Measurements from ENCODE around the gene C20orf202.

The C20orf202 gene

GRCh38 chr20:1241456-1241855 lies 38.2 kb downstream of the C20orf202 start:
- Histone ChIP-seq H3K4me2 (ENCODE audit: insufficient read depth, low read length) (no peak overlapping the region), H3K9ac (ENCODE audit: low read depth, low read length) (no peak overlapping the region), H3K27me3 (ENCODE audit: insufficient read depth, low read length, poor library complexity) (peaks cover 25% of the 10 kb centered on the region), H3K4me3 (ENCODE audit: low read depth in 1 of 2, low read length in 2 of 2) (no peak overlapping the region), H3K27ac (ENCODE audit: low read length) (no peak overlapping the region), H3K9me3 (ENCODE audit: insufficient read depth, low read length, severe bottlenecking) (no peaks in the 10 kb centered on the region), H3K79me2 (ENCODE audit: insufficient read depth, low read length) (no peaks in the 10 kb centered on the region), H3K36me3 (ENCODE audit: insufficient read depth, low read length) (no peaks in the 10 kb centered on the region), H2AFZ (ENCODE audit: low read depth, low read length) (no peak overlapping the region), H3K4me1 (ENCODE audit: insufficient read depth, low read length) (no peaks in the 10 kb centered on the region), H4K20me1 (ENCODE audit: insufficient read depth, low read length) (no peaks in the 10 kb centered on the region)
- no peak for ATAC-seq (ENCODE audit: insufficient read depth, low read depth)
- TF ChIP-seq CTCF (IDR thresholded peaks at IDR 0.05; ENCODE audit: borderline replicate concordance, extremely low read depth, low read length, poor library complexity, severe bottlenecking) = no peak
- TF ChIP-seq EZH2 (IDR thresholded peaks at IDR 0.05; ENCODE audit: borderline replicate concordance, low read depth, low read length, severe bottlenecking) = no peak
- DNase-seq = no peak

DNA sequence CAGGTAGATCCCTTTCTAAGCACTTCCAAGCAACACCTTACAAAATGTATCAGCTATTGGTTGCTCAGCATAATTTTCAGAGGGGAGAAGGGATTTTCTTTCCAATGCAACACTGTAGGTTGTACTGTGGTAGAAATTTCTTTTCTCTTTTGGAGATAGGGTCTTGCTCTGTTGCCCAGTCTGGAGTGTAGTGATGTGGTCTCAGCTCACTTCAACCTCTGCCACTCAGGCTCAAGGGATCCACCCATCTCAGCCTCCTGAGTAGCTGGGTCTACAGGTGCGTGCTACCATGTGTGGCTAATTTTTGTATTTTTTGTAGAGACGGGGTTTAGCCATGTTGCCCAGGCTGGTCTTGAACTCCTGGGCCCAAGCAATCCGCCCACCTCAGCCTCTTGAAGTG lies 38.8 kb downstream of the C20orf202 start:
- Histone ChIP-seq H3K36me3 (ENCODE audit: insufficient read depth, low read length) (no peaks in the 10 kb centered on the region), H3K9ac (ENCODE audit: low read depth, low read length) (no peak overlapping the region), H3K4me2 (ENCODE audit: insufficient read depth, low read length) (no peak overlapping the region), H3K4me1 (ENCODE audit: insufficient read depth, low read length) (no peaks in the 10 kb centered on the region), H3K4me3 (ENCODE audit: low read depth in 1 of 2, low read length in 2 of 2) (no peak overlapping the region), H2AFZ (ENCODE audit: low read depth, low read length) (no peak overlapping the region), H3K79me2 (ENCODE audit: insufficient read depth, low read length) (no peaks in the 10 kb centered on the region), H3K9me3 (ENCODE audit: insufficient read depth, low read length, severe bottlenecking) (no peaks in the 10 kb centered on the region), H3K27ac (ENCODE audit: low read length) (no peak overlapping the region), H3K27me3 (ENCODE audit: insufficient read depth, low read length, poor library complexity) (peaks cover 27% of the 10 kb centered on the region), H4K20me1 (ENCODE audit: insufficient read depth, low read length) (no peaks in the 10 kb centered on the region)
- no peak for DNase-seq
- TF ChIP-seq EZH2 (IDR thresholded peaks at IDR 0.05; ENCODE audit: borderline replicate concordance, low read depth, low read length, severe bottlenecking) = no peak
- TF ChIP-seq CTCF (IDR thresholded peaks at IDR 0.05; ENCODE audit: borderline replicate concordance, extremely low read depth, low read length, poor library complexity, severe bottlenecking) = no peak
- no peak for ATAC-seq (ENCODE audit: insufficient read depth, low read depth)

- TF ChIP-seq CTCF (IDR thresholded peaks at IDR 0.05; ENCODE audit: borderline replicate concordance, extremely low read depth, low read length, poor library complexity, severe bottlenecking) = no peak
- TF ChIP-seq EZH2 (IDR thresholded peaks at IDR 0.05; ENCODE audit: borderline replicate concordance, low read depth, low read length, severe bottlenecking) = no peak
- Histone ChIP-seq H3K27me3 (ENCODE audit: insufficient read depth, low read length, poor library complexity) (peaks cover 30% of the 10 kb centered on the region), H3K9ac (ENCODE audit: low read depth, low read length) (no peak overlapping the region), H2AFZ (ENCODE audit: low read depth, low read length) (no peak overlapping the region), H4K20me1 (ENCODE audit: insufficient read depth, low read length) (no peaks in the 10 kb centered on the region), H3K4me3 (ENCODE audit: low read depth in 1 of 2, low read length in 2 of 2) (no peak overlapping the region), H3K9me3 (ENCODE audit: insufficient read depth, low read length, severe bottlenecking) (no peaks in the 10 kb centered on the region), H3K36me3 (ENCODE audit: insufficient read depth, low read length) (no peaks in the 10 kb centered on the region), H3K27ac (ENCODE audit: low read length) (no peak overlapping the region), H3K79me2 (ENCODE audit: insufficient read depth, low read length) (no peaks in the 10 kb centered on the region), H3K4me2 (ENCODE audit: insufficient read depth, low read length) (no peak overlapping the region), H3K4me1 (ENCODE audit: insufficient read depth, low read length) (no peaks in the 10 kb centered on the region)
- no peak for DNase-seq
- no peak for ATAC-seq (ENCODE audit: insufficient read depth, low read depth)
Observed at GRCh38 chr20:1242530-1242929, 39.3 kb downstream of the C20orf202 start.

- H3K79me2 ChIP-seq (ENCODE audit: insufficient read depth, low read length) = no peaks in the 10 kb centered on the region
- H3K27ac ChIP-seq (ENCODE audit: low read length) = no peak overlapping the region
- no peak overlapping the region for H2AFZ ChIP-seq (ENCODE audit: low read depth, low read length)
- no peak overlapping the region for H3K4me2 ChIP-seq (ENCODE audit: insufficient read depth, low read length)
- no peak overlapping the region for H3K9ac ChIP-seq (ENCODE audit: low read depth, low read length)
- no peaks in the 10 kb centered on the region for H3K9me3 ChIP-seq (ENCODE audit: insufficient read depth, low read length, severe bottlenecking)
- H3K27me3 ChIP-seq (ENCODE audit: insufficient read depth, low read length, poor library complexity) = peaks cover 29% of the 10 kb centered on the region
- DNase-seq (no peak), ATAC-seq (ENCODE audit: insufficient read depth, low read depth) (no peak)
- TF ChIP-seq CTCF (IDR thresholded peaks at IDR 0.05; ENCODE audit: borderline replicate concordance, extremely low read depth, low read length, poor library complexity, severe bottlenecking) (no peak), EZH2 (IDR thresholded peaks at IDR 0.05; ENCODE audit: borderline replicate concordance, low read depth, low read length, severe bottlenecking) (peak; percentile 26)
- no peaks in the 10 kb centered on the region for H3K4me1 ChIP-seq (ENCODE audit: insufficient read depth, low read length)
- no peaks in the 10 kb centered on the region for H4K20me1 ChIP-seq (ENCODE audit: insufficient read depth, low read length)
- H3K4me3 ChIP-seq (ENCODE audit: low read depth in 1 of 2, low read length in 2 of 2) = no peak overlapping the region
- no peaks in the 10 kb centered on the region for H3K36me3 ChIP-seq (ENCODE audit: insufficient read depth, low read length)
Observed at GRCh38 chr20:1245578-1245977, 42.3 kb downstream of the C20orf202 start.

All from DND-41 (cell line).